Epithelial cell of proximal tubule (primary cell): ENCODE results near the gene TNFRSF14. TPM values are rescaled to one million over a fixed set of nuclear protein-coding genes. Genes with fewer than 3 reads are reported as not detected.

ENCODE experiments used
- DNase-seq: peaks from one replicate; pipeline ENCODE4 v3.0.0-alpha.2; 2011; ENCODE audit warnings: low read depth
- H3K4me3 ChIP-seq: 2 replicates; pipeline ENCODE4 v1.5.1; 2011; ENCODE audit warnings: low read depth, mild to moderate bottlenecking, low read length
- CTCF ChIP-seq: conservative IDR thresholded peaks from 2 replicates; pipeline ENCODE4 v1.5.1; 2012; ENCODE audit warnings: low read depth, mild to moderate bottlenecking, low read length
- total RNA-seq: library from RNA; depleted of rRNA; stranded (reverse); fragments of >200 nt; gene quantifications from 2 replicates; pipeline ENCODE4 v1.2.3, GENCODE V29; 2015

Gene TNFRSF14
- total RNA-seq, 1 donor from 2014 or later: 5.8 TPM

DNA sequence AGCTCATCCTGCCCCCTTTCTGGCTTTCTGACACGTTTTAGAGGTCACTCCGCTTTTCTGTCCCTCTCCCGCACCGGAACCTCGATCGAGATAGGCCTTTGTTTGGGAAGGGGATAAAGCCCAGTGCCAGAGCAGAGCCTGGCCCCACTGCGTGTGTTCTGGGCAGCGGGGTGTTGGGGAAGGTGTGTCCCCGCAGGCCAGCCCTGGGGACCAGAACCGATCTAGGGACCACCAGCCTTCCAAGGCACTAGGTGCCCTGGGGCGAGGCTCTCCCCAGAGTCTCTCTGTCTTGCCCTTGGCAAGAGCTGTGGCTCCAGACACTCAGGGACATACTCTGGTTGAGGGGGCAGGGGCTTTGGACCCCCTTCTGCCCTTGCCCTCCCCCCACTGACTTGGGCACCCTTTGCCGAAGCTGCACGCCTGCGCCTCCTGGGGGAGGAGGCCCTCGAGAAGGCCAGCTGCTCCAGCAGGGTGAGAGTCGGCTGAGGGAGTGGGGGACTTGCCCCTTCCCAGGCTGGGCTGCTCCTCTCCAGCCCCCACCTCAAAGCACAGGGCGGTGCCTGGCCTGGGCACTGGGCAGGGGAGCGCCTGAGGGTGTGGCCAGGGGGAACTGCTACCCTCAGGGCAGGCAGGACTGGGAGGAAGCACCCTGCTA lies 46.8 kb downstream of the TNFRSF14 start:
- DNase-seq: no peak
- H3K4me3 ChIP-seq: no peak overlapping the region
- no peak for TF ChIP-seq CTCF

GRCh38 chr1:2603521-2604155 lies 47.5 kb downstream of the TNFRSF14 start:
- no peak for TF ChIP-seq CTCF
- no peak for DNase-seq
- H3K4me3 ChIP-seq: no peak overlapping the region

DNA sequence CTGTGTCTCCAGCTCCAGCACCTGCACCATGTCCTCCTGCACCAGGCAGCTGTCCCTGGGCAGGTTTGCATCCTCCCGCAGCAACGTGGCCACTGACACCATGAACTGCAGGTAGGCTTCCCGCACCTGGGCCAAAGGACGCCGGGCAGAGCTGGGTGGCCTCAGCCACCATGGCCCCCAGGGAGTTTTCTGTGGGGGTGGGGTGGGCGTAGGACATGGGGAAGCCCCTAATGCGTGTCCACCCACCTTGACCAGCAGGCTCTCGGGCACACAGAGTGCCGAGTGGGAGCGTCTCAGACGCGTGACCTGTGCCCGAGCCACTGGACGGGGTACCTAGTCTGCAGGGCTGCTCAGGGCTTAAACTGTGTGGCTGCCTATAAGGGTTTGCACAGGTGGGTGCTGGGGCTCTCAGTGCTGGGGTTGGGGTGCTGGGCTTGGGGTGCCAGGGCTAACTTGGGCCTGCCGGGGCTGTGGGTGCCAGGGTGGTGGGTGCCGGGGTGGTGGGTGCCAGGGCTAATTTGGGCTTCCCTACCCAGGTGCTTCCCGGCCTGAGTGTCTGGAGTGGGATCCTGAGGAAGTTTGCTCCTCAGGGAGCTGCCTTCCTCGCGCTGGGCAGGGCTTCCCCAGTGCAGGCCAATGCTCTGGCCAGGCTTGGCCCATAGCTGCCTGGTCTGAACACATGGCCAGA lies 48.1 kb downstream of the TNFRSF14 start:
- no peak overlapping the region for H3K4me3 ChIP-seq
- no peak for TF ChIP-seq CTCF
- no peak for DNase-seq

GRCh38 chr1:2604844-2605508 lies 48.8 kb downstream of the TNFRSF14 start:
- no peak for TF ChIP-seq CTCF
- no peak for DNase-seq
- H3K4me3 ChIP-seq: no peak overlapping the region

GRCh38 chr1:2605509-2606395 lies 49.6 kb downstream of the TNFRSF14 start:
- TF ChIP-seq CTCF: no peak
- no peak for DNase-seq
- no peak overlapping the region for H3K4me3 ChIP-seq

DNA sequence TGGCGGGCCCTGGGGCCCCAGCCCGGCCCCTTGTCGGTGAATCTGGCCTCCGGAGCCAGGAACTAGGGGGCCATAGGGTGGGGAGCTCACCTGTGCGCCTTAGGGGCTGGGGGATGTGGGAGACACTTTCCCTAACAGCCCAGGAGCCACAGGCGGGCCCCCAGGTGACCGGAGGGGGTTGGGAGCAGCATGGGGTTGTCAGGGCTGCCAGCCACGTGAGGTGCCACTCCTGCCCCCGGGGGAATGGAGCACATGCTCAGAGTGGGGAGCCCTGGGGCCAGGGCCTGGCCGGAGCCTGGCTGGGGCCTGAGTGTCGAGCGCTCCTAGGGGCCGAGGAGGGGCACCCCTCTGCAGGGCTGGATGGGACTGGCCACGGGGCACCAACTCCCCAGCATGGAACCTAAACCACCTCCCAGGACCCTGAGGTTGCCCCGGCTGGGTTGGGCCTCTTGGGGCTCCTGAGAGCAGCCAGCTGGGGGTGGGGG lies 50.3 kb downstream of the TNFRSF14 start:
- TF ChIP-seq CTCF: no peak
- H3K4me3 ChIP-seq: no peak overlapping the region
- no peak for DNase-seq
